HUES6 (cell line): Measurements from ENCODE around the gene METRNL.
"Not testable (repeated sequence)": the region's sequence is repeated elsewhere in the genome, so short reads cannot be mapped to it uniquely, and the experiment has no call there.

ENCODE experiments used
- H3K27ac ChIP-seq: 2 replicates; pipeline ENCODE4 v1.7.0; 2013; ENCODE audit warnings: low read depth, mild to moderate bottlenecking, low read length, inconsistent platforms
- H3K27me3 ChIP-seq: 2 replicates; pipeline ENCODE4 v1.6.1; 2013; ENCODE audit warnings: low read length; ENCODE audit not compliant: control insufficient read depth, insufficient read depth
- H3K36me3 ChIP-seq: 2 replicates; pipeline ENCODE4 v1.6.1; 2013; ENCODE audit warnings: low read length; ENCODE audit not compliant: control insufficient read depth, insufficient read depth
- H3K4me1 ChIP-seq: 2 replicates; pipeline ENCODE4 v1.6.1; 2013; ENCODE audit warnings: low read length; ENCODE audit not compliant: control insufficient read depth, insufficient read depth
- H3K4me3 ChIP-seq: 2 replicates; pipeline ENCODE4 v1.5.1; 2013; ENCODE audit warnings: low read depth, low read length
- H3K9ac ChIP-seq: one replicate; pipeline ENCODE4 v1.6.1; 2013; ENCODE audit warnings: mild to moderate bottlenecking, low read length
- H3K9me3 ChIP-seq: 2 replicates; pipeline ENCODE4 v1.6.1; 2013; ENCODE audit warnings: low read depth, low read length; ENCODE audit not compliant: control insufficient read depth, insufficient read depth

METRNL gene

DNA sequence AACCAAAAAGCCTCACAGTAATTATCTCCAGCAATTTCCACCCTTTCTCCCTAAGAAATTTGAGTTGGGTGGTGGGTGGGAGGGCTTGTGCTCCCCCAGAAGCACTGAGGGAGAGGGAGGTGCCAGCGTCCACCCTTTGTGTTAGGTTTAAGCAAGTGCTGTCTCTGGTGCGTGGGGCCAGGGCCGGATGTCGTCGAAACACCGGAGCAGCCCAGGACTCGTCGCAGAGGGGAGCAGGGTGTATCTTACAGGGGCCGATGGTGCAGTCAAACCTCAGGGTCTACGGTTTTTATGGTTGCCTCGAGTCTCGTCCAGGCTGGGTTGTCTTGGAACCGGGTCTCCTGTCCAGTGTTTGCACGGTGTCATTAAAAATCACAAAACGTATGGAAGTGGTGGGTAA lies 35.3 kb downstream of the METRNL start:
- H3K27ac ChIP-seq = no peak overlapping the region
- H3K4me1 ChIP-seq = peaks cover 5% of the 10 kb centered on the region; the same call in 1 of the 2 replicates
- no peaks in the 10 kb centered on the region for H3K36me3 ChIP-seq
- H3K4me3 ChIP-seq = no peak overlapping the region
- H3K27me3 ChIP-seq = peaks cover 8% of the 10 kb centered on the region; the same call in 1 of the 2 replicates
- H3K9me3 ChIP-seq = no peaks in the 10 kb centered on the region
- H3K9ac ChIP-seq = no peak overlapping the region

DNA sequence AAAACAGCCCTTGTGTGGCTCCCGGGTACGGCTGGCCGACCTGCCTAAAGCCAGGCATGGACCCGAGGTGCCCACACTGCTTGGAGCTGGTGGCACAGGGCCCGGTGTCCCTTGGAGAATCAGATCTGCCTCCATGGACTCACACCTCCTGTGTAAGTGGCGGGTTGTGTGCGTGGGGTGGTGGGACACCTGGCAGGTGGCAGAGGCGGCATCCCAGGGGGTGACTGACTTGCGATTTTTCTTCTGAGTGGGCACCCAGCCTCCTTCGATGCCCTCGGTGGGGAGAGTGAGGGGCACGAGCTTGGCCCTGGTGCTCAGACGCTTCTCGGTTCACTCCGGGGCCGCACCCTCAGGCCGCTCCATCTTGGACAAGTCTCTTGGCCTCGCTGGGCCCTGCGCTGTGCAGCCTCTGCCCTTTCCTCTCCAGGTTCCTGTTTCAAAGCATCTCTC lies 35.8 kb downstream of the METRNL start:
- Histone ChIP-seq H3K9me3 (no peaks in the 10 kb centered on the region), H3K36me3 (no peaks in the 10 kb centered on the region), H3K27me3 (peaks cover 10% of the 10 kb centered on the region)

DNA sequence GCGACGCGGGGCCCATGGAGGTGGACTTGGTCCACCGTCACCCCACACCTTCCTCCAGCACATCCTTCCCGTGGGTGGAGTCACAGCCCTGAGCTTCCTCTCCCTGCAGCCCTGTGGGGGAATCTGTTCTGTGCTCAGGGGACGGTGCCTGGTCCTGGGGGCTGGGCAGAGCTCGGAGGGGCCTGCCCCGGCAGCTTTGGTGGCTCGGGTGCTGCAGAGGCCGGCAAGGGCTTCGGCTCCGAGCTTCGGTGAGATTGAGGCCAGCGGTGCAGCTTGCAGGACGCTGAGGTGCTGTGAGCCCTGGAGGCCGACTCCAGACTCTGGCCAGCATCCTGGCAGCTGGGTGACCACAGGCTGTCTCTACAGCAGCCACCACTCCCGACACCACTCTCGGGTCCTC lies 36.4 kb downstream of the METRNL start:
- Histone ChIP-seq H3K27me3 (peaks cover 16% of the 10 kb centered on the region), H3K9me3 (no peaks in the 10 kb centered on the region), H3K4me3 (no peak overlapping the region), H3K9ac (no peak overlapping the region), H3K36me3 (no peaks in the 10 kb centered on the region), H3K4me1 (peaks cover 5% of the 10 kb centered on the region; the same call in 1 of the 2 replicates), H3K27ac (no peak overlapping the region)

More for the DNA sequence above, 35.8 kb downstream of the METRNL start:
- Histone ChIP-seq H3K4me3 (no peak overlapping the region), H3K4me1 (peaks cover 5% of the 10 kb centered on the region; the same call in 1 of the 2 replicates), H3K27ac (no peak overlapping the region), H3K9ac (no peak overlapping the region)

DNA sequence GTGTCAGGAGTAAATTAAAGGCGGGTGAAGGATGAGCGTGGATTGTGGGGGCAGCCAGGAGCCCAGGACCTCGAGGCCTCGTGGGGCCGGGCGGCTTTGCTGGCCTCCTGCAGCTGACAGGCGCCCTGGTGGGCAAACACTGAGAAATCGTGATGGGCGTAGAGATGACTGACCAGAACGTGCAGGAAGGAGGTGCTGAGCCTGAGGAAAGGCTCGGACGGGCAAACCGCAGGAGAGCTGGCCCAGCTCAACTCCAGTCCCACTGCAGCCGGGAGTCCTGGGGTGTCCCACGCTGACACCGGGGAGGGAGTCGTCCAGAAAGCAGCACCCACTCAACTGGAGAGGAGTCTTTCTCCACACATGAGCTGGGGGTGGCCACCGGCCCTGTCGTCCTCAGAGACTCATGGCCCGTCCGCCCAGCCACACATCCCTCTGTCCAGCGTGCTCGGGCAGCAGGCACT lies 36.9 kb downstream of the METRNL start:
- Histone ChIP-seq H3K27ac (no peak overlapping the region), H3K36me3 (no peaks in the 10 kb centered on the region), H3K9ac (no peak overlapping the region), H3K27me3 (peaks cover 16% of the 10 kb centered on the region), H3K4me3 (no peak overlapping the region), H3K4me1 (peaks cover 5% of the 10 kb centered on the region; the same call in 1 of the 2 replicates), H3K9me3 (no peaks in the 10 kb centered on the region)

DNA sequence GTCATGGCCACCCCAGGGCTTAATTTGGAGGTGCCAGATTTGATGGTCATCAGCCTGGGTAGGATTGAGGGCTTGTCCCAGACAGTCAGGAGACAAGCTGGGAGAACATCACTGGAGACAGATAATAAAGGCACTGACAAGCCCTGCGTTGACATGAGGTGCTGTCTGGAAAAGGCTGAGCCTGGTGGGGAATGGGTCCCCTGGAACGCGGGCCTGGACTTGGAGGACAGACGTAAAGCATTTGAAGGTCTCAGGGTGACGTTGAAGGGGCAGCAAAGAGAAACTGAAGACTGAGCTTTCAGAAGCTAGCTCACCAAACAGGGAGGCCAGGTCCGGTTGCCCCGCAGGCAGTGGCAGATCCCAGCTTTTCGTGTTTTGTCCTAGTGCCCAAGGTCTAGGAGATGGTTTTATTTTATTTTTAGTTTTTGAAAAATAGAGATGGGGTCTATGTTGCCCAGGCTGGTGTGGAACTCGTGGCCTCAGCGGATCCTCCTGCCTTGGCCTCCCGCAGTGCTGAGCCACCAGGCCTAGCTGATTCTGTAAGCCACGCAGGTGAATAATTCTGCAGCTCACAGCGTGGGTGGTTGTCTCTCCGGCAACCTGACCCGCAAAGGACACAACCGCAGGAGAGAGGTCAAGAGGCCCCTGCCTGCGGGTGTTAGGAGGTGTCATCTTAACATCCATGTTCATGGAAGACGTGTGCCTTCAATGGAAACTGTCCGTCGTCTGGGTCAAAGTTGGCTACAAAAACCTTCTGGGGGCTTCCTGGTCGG lies 37.6 kb downstream of the METRNL start:
- Histone ChIP-seq H3K36me3 (no peaks in the 10 kb centered on the region), H3K4me3 (no peak overlapping the region), H3K27me3 (peaks cover 23% of the 10 kb centered on the region), H3K9me3 (no peaks in the 10 kb centered on the region), H3K27ac (no peak overlapping the region), H3K9ac (no peak overlapping the region), H3K4me1 (peaks cover 5% of the 10 kb centered on the region; the same call in 1 of the 2 replicates)

DNA sequence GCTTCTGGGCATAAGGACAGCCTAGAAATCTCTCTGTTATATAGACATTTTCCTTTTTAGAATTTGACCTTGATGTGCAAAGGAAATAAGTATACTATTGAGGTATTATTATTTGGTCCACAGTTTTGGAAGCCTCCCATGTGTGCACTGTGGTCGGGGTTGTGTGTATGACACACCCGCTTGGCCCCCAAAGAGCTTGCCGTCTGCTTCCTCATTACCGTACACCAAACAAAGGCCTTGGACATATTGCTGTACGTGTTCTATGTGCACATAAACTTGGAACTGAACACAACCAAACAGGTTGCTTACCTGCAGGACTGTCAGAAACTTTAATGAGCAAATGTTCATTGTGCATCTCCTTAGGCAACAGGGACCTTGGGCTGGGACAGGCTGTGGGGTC lies 38.2 kb downstream of the METRNL start:
- Histone ChIP-seq H3K4me3 (no peak overlapping the region), H3K9me3 (no peaks in the 10 kb centered on the region), H3K9ac (no peak overlapping the region), H3K27ac (no peak overlapping the region), H3K4me1 (peaks cover 5% of the 10 kb centered on the region; the same call in 1 of the 2 replicates), H3K27me3 (peaks cover 29% of the 10 kb centered on the region), H3K36me3 (no peaks in the 10 kb centered on the region)

DNA sequence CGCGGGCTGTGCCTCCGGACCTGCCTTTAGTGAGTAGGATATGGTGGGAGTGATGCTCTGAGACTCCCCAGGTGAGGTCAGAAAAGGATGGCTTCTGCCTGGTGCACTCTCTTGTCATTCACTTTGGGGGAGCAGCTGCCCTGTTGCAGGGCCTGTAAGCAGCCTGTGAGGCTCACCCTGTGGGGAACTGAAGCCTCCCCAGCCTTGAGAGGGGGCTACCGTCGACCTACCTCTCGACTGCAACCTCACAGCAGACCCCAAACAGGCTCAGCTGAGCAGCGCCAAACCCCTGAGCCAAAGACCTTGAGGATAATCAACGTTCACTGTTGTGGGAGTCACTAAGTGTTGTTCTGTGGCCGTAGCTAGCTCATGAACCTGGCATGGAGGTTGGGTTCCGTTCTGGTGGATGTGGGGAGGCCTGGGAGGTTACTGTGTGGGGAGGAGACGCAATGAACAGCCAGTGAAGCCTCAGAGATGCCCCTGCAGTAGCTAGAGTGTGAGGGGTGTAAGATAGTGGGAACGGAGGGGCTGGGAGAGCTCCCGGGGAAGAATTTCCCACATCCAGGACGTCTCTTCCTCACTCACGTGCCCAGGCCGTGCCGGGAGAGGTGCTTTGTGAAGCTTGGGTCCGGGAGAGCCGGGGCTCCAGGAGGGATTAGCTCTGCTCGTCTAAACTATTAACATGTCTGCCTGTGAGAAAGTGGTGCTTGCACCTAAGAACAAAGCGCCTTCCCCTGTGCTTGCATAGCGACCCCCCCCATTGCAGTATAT lies 38.8 kb downstream of the METRNL start:
- H3K9ac ChIP-seq = no peak overlapping the region
- H3K27ac ChIP-seq = no peak overlapping the region
- no peak overlapping the region for H3K4me3 ChIP-seq
- peaks cover 35% of the 10 kb centered on the region for H3K27me3 ChIP-seq
- H3K36me3 ChIP-seq = no peaks in the 10 kb centered on the region
- H3K4me1 ChIP-seq = peaks cover 2% of the 10 kb centered on the region; the same call in 1 of the 2 replicates
- no peaks in the 10 kb centered on the region for H3K9me3 ChIP-seq

DNA sequence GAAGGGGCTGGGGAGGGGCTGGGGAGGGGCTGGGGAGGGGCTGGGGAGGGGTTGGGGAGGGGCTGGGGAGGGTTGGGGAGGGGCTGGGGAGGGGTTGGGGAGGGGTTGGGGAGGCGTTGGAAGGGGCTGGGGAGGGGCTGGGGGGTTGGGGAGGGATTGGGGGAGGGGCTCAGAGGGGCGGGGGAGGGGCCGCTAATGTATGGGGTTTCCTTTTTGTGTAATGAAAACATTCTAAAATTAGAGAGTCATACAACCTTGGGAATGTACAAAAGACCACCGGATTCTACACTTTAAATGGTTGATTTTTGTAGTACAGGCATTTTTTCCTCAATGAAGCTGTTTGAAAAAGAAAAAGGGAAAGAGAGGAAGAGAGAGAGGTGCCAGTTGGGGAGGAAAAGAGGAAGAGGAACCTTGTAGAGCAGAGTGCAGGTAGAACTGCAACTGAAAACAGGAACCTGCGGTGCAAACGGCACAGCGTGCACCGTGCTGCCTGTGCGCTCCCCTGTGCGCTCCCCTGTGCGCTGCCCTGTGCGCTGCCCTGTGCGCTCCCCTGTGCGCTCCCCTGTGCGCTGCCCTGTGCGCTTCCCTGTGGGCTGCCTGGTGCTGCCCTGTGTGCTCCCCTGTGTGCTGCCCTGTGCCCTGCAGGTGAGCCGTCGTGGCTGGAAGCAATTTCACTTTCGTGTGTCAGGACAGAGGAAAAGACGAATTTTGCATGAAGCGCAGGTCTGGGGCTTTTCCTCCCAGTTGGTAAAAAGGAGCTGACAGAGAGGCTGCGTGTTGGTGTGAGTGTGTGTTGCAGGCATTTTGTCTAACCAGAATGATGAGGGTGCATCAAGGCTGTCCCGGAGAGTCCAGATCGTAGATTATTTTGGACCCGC lies 40.8 kb downstream of the METRNL start:
- peak overlapping the region; percentile 69 for H3K4me3 ChIP-seq
- peaks cover 42% of the 10 kb centered on the region for H3K27me3 ChIP-seq
- no peaks in the 10 kb centered on the region for H3K9me3 ChIP-seq
- H3K9ac ChIP-seq = no peak overlapping the region
- H3K36me3 ChIP-seq = no peaks in the 10 kb centered on the region
- H3K4me1 ChIP-seq = no peaks in the 10 kb centered on the region
- H3K27ac ChIP-seq = no peak overlapping the region

DNA sequence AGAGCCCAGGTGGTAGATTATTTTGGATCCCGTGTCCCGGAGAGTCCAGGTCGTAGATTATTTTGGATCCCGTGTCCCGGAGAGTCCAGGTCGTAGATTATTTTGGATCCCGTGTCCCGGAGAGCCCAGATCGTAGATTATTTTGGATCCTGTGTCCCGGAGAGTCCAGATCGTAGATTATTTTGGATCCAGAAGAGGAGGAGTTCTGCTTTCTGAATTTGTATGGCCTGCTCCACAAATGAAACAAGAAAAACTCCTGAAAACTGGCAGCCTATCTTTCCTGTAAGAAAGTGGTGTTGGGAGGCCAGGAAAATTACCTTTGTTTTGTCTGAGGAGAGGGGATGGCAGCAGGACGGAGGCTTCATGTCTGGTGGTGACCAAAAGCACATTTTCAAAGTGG lies 42.1 kb downstream of the METRNL start:
- H3K27ac ChIP-seq, H3K4me1 ChIP-seq, H3K36me3 ChIP-seq, H3K4me3 ChIP-seq, H3K9ac ChIP-seq, H3K9me3 ChIP-seq: not testable (repeated sequence)
- H3K27me3 ChIP-seq = peaks cover 46% of the 10 kb centered on the region

DNA sequence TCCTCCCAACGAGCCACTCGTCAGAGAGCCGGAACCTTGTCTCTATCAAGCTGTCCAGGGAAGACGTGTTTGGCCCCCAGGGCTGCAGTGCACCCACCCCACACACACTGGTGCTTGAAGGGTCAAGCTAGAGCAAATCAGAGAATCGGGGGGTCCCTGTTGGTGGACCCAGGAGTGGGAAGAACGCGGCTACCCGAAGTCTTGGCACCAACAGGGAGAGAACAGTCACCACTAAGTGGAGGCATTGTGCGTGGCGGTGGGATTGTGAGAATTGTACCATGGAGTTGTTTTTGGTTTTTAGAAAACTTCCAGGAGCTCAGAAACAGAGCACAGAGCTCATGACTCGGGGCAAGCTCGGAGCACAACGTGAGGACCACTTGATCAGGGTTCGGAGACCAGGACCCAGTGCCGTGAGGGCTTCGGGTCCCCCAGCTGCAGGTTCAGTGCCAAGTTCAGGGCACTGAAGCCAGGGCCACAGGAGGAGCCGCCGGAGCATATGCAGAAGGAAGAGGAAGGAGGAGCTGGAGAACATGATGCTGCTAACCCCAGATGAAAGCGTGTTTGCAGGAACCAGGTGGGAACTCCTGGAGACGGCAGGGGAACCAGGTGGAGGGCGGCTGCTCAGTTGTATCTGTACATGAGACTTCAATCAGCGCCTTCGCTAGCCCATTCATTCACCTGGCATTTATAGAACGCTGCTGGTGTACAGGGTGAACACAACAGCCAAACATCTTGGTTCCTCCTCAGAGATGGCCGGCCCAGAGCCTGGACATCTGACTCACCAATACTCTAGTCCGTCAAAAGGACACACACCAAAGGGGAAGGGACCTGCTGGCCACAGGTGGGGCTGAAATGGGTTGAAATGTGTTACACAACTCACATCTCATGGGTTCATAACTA lies 42.8 kb downstream of the METRNL start:
- Histone ChIP-seq H3K4me1 (no peaks in the 10 kb centered on the region), H3K9me3 (no peaks in the 10 kb centered on the region), H3K27me3 (peaks cover 46% of the 10 kb centered on the region), H3K36me3 (no peaks in the 10 kb centered on the region), H3K4me3 (no peak overlapping the region), H3K27ac (no peak overlapping the region), H3K9ac (no peak overlapping the region)
